VCaP (cell line): ENCODE measurements around the gene SNIP1.
"Not testable (repeated sequence)": the region's sequence is repeated elsewhere in the genome, so short reads cannot be mapped to it uniquely, and the experiment has no call there.

Experiments used
- H3K27ac ChIP-seq: fragments of 450-650 bp; 2 replicates; pipeline ENCODE4 v1.5.1; 2017
- CTCF ChIP-seq: fragments of 450-650 bp; conservative IDR thresholded peaks from 2 replicates; pipeline ENCODE4 v1.5.1; 2017; ENCODE audit warnings: mild to moderate bottlenecking, moderate library complexity

Gene SNIP1

GRCh38 chr1:37593726-37594125, 39.6 kb upstream of the SNIP1 start:
- no peak for TF ChIP-seq CTCF
- H3K27ac ChIP-seq = no peak overlapping the region

- TF ChIP-seq CTCF = no peak
- no peak overlapping the region for H3K27ac ChIP-seq
Observed at GRCh38 chr1:37588939-37589338, 34.8 kb upstream of the SNIP1 start.

GRCh38 chr1:37584544-37584943, 30.5 kb upstream of the SNIP1 start:
- H3K27ac ChIP-seq = not testable (repeated sequence)

GRCh38 chr1:37575692-37576091, 21.6 kb upstream of the SNIP1 start:
- H3K27ac ChIP-seq = no peak overlapping the region

GRCh38 chr1:37574834-37575480, 20.9 kb upstream of the SNIP1 start:
- H3K27ac ChIP-seq = no peak overlapping the region
- TF ChIP-seq CTCF = no peak

More at GRCh38 chr1:37575692-37576091, 21.6 kb upstream of the SNIP1 start:
- no peak for TF ChIP-seq CTCF

GRCh38 chr1:37570528-37571334, 16.6 kb upstream of the SNIP1 start:
- no peak overlapping the region for H3K27ac ChIP-seq
- no peak for TF ChIP-seq CTCF

GRCh38 chr1:37567023-37567422, 12.9 kb upstream of the SNIP1 start:
- no peak for TF ChIP-seq CTCF

GRCh38 chr1:37564892-37565291, 10.8 kb upstream of the SNIP1 start:
- no peak for TF ChIP-seq CTCF
- peak overlapping the region; percentile 55 for H3K27ac ChIP-seq

More at GRCh38 chr1:37567023-37567422, 12.9 kb upstream of the SNIP1 start:
- no peak overlapping the region for H3K27ac ChIP-seq
